GM12892 (cell line): ENCODE measurements around the gene C5AR2.

ENCODE experiments used
- POLR2A ChIP-seq: IDR thresholded peaks from 2 replicates; pipeline ENCODE4 v1.6.1; 2011; ENCODE audit warnings: low read depth, low read length, control low read depth
- POLR2AphosphoS5 ChIP-seq: IDR thresholded peaks from 2 replicates; pipeline ENCODE4 v1.6.1; 2011; ENCODE audit warnings: low read depth, low read length, control low read depth

DNA sequence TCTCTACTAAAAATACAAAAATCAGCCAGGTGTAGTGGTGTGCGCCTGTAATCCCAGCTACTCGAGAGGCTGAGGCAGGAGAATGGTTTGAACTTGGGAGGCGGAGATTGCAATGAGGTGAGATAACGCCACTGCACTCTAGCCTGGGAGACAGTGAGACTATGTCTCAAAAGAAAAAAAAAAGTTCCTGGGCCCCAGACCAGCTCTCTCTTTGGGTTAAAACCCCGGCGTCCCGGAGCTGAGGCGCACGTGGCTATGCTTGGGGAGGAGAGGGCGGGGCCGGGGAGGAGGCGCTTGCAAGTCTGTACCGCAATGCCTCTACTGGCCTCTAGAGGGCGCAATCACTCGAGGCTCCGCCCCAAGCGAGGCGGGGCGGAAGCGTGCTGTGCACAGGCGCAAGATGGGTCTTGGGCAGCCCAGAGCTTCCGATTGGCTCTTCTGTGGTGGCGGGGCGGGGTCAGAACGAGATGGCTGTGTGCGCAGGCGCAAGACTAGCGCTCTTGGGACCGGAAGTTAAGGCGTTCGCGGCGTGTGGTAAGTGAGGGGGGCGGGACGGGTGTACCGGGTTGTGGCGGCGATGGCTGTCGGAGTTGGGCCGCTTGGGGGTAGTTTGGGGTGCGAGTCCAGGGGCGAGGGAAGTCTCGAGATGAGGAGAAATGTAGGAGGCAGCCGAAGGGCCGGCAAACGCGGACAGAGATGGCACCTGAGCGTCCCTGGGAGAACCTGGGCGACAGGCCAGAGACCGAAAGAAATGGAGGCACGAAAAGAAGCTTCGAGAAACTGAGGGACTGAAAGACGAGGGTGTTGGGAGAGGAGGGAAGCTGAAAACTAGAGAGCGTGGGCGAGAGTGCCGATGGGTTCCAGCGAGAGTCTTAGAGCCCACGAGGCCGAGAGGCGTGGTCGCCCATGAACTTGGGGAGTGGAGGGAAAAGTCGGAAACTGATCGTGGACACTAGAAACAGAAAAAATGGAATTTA lies 17.1 kb downstream of the C5AR2 start, which contains the start of gene DHX34:
- peak; percentile 65; the same call in 1 of the 2 replicates for TF ChIP-seq POLR2AphosphoS5
- TF ChIP-seq POLR2A, result peak; percentile 75; the same call in 1 of the 2 replicates
